ENCODE results near the gene ZSWIM4. TPM values are rescaled to one million over a fixed set of nuclear protein-coding genes. Genes with fewer than 3 reads are reported as not detected.
A peak's percentile ranks its signal among the peaks of the same experiment; 100 is the strongest.

Gene ZSWIM4
- total RNA-seq, 2 experiments from 2014 or later: 5.0 to 10.8 TPM

DNA sequence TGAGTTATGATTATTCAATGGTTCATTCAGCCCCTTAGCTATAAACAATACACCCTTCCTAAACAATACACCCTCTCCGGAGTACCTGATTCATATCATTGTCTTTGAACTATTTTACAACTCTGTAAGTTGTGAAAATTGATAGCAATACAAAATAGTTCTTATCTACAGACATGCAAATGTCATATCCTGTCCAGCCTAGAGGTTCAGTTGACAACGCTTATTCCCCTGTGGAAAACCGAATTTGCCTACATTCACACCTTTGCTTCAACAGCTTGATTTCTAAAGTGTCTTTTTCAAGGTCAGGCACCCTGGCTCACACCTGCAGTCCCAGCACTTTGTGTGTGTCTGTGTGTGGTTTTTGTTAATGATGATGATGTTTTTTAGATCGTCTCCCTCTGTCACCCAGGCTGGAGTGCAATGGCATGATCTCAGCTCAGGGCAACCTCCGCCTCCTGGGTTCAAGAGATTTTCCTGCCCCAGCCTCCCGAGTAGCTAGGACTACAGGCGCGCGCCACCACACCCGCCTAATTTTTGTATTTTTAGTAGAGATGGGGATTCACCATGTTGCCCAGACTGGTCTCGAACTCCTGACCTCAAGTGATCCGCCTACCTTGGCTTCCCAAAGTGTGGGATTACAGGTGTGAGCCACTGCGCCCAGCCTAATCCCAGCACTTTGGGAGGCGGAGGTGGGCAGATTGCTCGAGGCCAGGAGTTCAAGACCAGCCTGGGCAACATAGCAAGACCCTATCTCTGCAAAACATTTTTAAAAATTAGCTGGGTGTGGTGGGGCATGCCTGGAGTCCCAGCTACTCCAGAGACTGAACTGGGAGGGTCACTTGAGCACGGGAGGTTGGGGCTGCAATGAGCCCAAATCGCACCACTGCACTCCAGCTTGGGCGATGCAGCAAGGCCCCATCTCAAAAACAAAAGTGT lies 11.4 kb upstream of the ZSWIM4 start:
- Histone ChIP-seq H3K36me3 (ENCODE audit: insufficient read depth, low read length) (peaks cover 16% of the 10 kb centered on the region), H3K9me3 (ENCODE audit: low read length) (no peaks in the 10 kb centered on the region), H3K9me2 (ENCODE audit: insufficient read depth, low read length) (no peaks in the 10 kb centered on the region), H3K4me3 (ENCODE audit: low read depth, low read length, poor library complexity, severe bottlenecking) (peak overlapping the region; percentile 32), H3K4me1 (ENCODE audit: insufficient read depth, low read length, poor library complexity, severe bottlenecking) (peaks cover 52% of the 10 kb centered on the region), H2AFZ (ENCODE audit: low read length) (peak overlapping the region; percentile 93), H3K79me2 (ENCODE audit: insufficient read depth, low read depth, low read length) (no peaks in the 10 kb centered on the region), H4K20me1 (ENCODE audit: insufficient read depth, low read length) (no peaks in the 10 kb centered on the region), H3K4me2 (ENCODE audit: low read length) (peak overlapping the region; percentile 75), H3K27ac (ENCODE audit: low read depth, low read length, poor library complexity, severe bottlenecking) (peak overlapping the region; percentile 88)
- POLR2A ChIA-PET: interaction anchor here (0.6 to 2.2 kb wide), 6 partner anchors 9 to 94 kb away, joined by 3 to 6 read pairs (median 4); partner anchors contain the start of genes C19orf53 and ZSWIM4
- CTCF ChIA-PET (ENCODE audit: unreplicated experiment): interaction anchor here (1.1 kb wide), 1 partner anchor 78 kb away, joined by 4 read pairs; no protein-coding TSS in a partner anchor
- BruUV-seq (replicated peaks): no TSS peak
- TF ChIP-seq, protein P1, sequence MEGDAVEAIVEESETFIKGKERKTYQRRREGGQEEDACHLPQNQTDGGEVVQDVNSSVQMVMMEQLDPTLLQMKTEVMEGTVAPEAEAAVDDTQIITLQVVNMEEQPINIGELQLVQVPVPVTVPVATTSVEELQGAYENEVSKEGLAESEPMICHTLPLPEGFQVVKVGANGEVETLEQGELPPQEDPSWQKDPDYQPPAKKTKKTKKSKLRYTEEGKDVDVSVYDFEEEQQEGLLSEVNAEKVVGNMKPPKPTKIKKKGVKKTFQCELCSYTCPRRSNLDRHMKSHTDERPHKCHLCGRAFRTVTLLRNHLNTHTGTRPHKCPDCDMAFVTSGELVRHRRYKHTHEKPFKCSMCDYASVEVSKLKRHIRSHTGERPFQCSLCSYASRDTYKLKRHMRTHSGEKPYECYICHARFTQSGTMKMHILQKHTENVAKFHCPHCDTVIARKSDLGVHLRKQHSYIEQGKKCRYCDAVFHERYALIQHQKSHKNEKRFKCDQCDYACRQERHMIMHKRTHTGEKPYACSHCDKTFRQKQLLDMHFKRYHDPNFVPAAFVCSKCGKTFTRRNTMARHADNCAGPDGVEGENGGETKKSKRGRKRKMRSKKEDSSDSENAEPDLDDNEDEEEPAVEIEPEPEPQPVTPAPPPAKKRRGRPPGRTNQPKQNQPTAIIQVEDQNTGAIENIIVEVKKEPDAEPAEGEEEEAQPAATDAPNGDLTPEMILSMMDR (conservative IDR thresholded peaks at IDR 0.05; ENCODE audit: low read length): no peak
- no peak for TF ChIP-seq EZH2phosphoT487 (IDR thresholded peaks at IDR 0.05; ENCODE audit: borderline replicate concordance, low read depth, low read length)
- peak; percentile 78 for DNase-seq (ENCODE audit: low spot score)
- intact Hi-C loops (cut with micrococcal nuclease; ENCODE audit: unreplicated experiment): loop anchor here (10.0 kb wide), 1 partner anchor 51 kb away; no protein-coding TSS in a partner anchor

DNA sequence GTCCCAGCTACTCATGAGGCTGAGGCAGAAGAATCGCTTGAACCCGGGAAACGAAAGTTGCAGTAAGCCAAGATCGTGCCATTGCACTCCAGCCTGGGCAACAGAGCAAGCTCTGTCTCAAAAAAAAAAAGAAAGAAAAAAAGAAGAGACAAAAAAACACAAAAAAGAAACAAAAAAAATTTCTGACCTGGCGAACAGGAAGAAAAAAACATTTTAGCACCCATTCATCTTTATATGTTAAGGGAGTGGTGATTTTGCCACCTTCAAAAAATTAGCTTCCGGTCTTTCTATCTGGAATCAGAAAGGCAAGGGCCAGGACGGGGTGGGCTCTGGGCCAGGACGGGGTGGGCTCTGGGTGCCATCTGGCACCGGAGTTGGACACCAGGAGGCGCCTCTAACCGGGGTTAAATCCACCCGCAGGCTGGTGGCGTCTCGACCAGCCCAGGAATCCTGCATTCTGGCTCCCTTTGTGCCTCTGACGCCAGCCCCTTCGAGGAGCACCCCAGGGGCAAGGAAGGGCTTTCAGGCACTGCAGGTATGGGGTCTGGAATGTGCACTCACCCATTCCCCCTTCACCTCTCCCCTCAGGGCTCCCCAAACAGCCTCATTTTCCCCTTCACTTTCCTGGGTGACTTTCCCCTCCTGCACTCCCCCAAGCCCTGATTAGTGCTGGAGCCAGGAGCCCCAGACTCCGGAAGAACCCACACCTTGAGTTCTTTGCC lies 10.4 kb upstream of the ZSWIM4 start:
- Histone ChIP-seq H2AFZ (ENCODE audit: low read length) (peak overlapping the region; percentile 81), H3K79me2 (ENCODE audit: insufficient read depth, low read depth, low read length) (no peaks in the 10 kb centered on the region), H3K36me3 (ENCODE audit: insufficient read depth, low read length) (peaks cover 6% of the 10 kb centered on the region), H3K4me3 (ENCODE audit: low read depth, low read length, poor library complexity, severe bottlenecking) (no peak overlapping the region), H3K9me2 (ENCODE audit: insufficient read depth, low read length) (no peaks in the 10 kb centered on the region), H3K27ac (ENCODE audit: low read depth, low read length, poor library complexity, severe bottlenecking) (peak overlapping the region; percentile 88), H4K20me1 (ENCODE audit: insufficient read depth, low read length) (no peaks in the 10 kb centered on the region), H3K4me2 (ENCODE audit: low read length) (peak overlapping the region; percentile 75), H3K9me3 (ENCODE audit: low read length) (no peaks in the 10 kb centered on the region), H3K4me1 (ENCODE audit: insufficient read depth, low read length, poor library complexity, severe bottlenecking) (peaks cover 61% of the 10 kb centered on the region)
- ChIA-PET POLR2A (interaction anchor here (0.7 to 2.2 kb wide), 3 partner anchors 10 to 93 kb away, joined by 3 to 5 read pairs (median 3); partner anchors contain the start of gene ZSWIM4), CTCF (ENCODE audit: unreplicated experiment) (interaction anchor here (1.1 kb wide), 1 partner anchor 77 kb away, joined by 4 read pairs; no protein-coding TSS in a partner anchor)
- DNase-seq (ENCODE audit: low spot score): peak; percentile 60
- intact Hi-C loops (cut with micrococcal nuclease; ENCODE audit: unreplicated experiment): loop anchor here (1.0 to 10.0 kb wide), 2 partner anchors 50 to 77 kb away; no protein-coding TSS in a partner anchor
- TF ChIP-seq, protein P1 (conservative IDR thresholded peaks at IDR 0.05; ENCODE audit: low read length): peak; percentile 79
- TF ChIP-seq EZH2phosphoT487 (IDR thresholded peaks at IDR 0.05; ENCODE audit: borderline replicate concordance, low read depth, low read length): no peak
- no TSS peak for BruUV-seq (replicated peaks)
